Endothelial cell (in vitro differentiated cells): ENCODE measurements around the gene ZFAND2B. TPM values are rescaled to one million over a fixed set of nuclear protein-coding genes. Genes with fewer than 3 reads are reported as not detected.

Experiments used
- DNase-seq: peaks from one replicate; pipeline ENCODE4 v3.0.0; 2021; ENCODE audit warnings: low spot score
- H3K27ac Mint-ChIP-seq: one replicate; pipeline ENCODE4 v1.8.0; 2021; ENCODE audit warnings: mixed read lengths, inconsistent platforms; ENCODE audit not compliant: unreplicated experiment
- H3K27me3 Mint-ChIP-seq: one replicate; pipeline ENCODE4 v1.8.0; 2021; ENCODE audit warnings: mild to moderate bottlenecking, moderate library complexity, mixed read lengths, inconsistent platforms; ENCODE audit not compliant: unreplicated experiment
- H3K36me3 Mint-ChIP-seq: one replicate; pipeline ENCODE4 v1.8.0; 2021; ENCODE audit warnings: mild to moderate bottlenecking, low read depth, mixed read lengths, inconsistent platforms; ENCODE audit not compliant: unreplicated experiment
- H3K4me1 Mint-ChIP-seq: one replicate; pipeline ENCODE4 v1.8.0; 2021; ENCODE audit warnings: mild to moderate bottlenecking, mixed read lengths, inconsistent platforms; ENCODE audit not compliant: unreplicated experiment
- H3K4me3 Mint-ChIP-seq: one replicate; pipeline ENCODE4 v1.8.0; 2021; ENCODE audit warnings: mild to moderate bottlenecking, mixed read lengths, inconsistent platforms; ENCODE audit not compliant: unreplicated experiment
- H3K9me3 Mint-ChIP-seq: one replicate; pipeline ENCODE4 v1.8.0; 2021; ENCODE audit warnings: mixed read lengths, inconsistent platforms; ENCODE audit not compliant: unreplicated experiment
- total RNA-seq: library from RNA; stranded (reverse); fragmentation: NEBNext Ultra II Directional; extraction: Animal tissue kit (Norgen Biotek cat#: 25700); gene quantifications from one replicate; pipeline ENCODE4 v1.2.1, GENCODE V29; 2021; ENCODE audit not compliant: unreplicated experiment
- TF ChIP-seq, protein P1 (sequence below): fragments of 200-600 bp; sonication (generic); IDR thresholded peaks from one replicate; pipeline ENCODE4 v1.5.0; 2021; ENCODE audit warnings: antibody characterized with exemption; ENCODE audit not compliant: unreplicated experiment

ZFAND2B gene
- total RNA-seq, 1 donor from 2014 or later, result 39.7 TPM

GRCh38 chr2:219228041-219228910 lies 21.7 kb downstream of the ZFAND2B start:
- Mint-ChIP-seq H3K36me3 (peaks cover 34% of the 10 kb centered on the region), H3K4me3 (peak overlapping the region; percentile 88), H3K27ac (peak overlapping the region; percentile 57), H3K9me3 (no peaks in the 10 kb centered on the region), H3K4me1 (peaks cover 22% of the 10 kb centered on the region), H3K27me3 (peaks cover 5% of the 10 kb centered on the region)
- DNase-seq, result no peak
- TF ChIP-seq, protein P1, sequence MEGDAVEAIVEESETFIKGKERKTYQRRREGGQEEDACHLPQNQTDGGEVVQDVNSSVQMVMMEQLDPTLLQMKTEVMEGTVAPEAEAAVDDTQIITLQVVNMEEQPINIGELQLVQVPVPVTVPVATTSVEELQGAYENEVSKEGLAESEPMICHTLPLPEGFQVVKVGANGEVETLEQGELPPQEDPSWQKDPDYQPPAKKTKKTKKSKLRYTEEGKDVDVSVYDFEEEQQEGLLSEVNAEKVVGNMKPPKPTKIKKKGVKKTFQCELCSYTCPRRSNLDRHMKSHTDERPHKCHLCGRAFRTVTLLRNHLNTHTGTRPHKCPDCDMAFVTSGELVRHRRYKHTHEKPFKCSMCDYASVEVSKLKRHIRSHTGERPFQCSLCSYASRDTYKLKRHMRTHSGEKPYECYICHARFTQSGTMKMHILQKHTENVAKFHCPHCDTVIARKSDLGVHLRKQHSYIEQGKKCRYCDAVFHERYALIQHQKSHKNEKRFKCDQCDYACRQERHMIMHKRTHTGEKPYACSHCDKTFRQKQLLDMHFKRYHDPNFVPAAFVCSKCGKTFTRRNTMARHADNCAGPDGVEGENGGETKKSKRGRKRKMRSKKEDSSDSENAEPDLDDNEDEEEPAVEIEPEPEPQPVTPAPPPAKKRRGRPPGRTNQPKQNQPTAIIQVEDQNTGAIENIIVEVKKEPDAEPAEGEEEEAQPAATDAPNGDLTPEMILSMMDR, result no peak

GRCh38 chr2:219228911-219229304 lies 22.3 kb downstream of the ZFAND2B start:
- Mint-ChIP-seq H3K4me3 (peak overlapping the region; percentile 88), H3K9me3 (no peaks in the 10 kb centered on the region), H3K36me3 (peaks cover 30% of the 10 kb centered on the region), H3K27me3 (peaks cover 5% of the 10 kb centered on the region), H3K4me1 (peaks cover 22% of the 10 kb centered on the region), H3K27ac (peak overlapping the region; percentile 57)
- DNase-seq, result no peak
- TF ChIP-seq, protein P1, result no peak

GRCh38 chr2:219229305-219230058 lies 22.9 kb downstream of the ZFAND2B start, which contains the start of the genes ANKZF1 and ATG9A:
TSS of gene ANKZF1 (plus strand) at chr2:219229806. CDS start at chr2:219230258, 452 bp downstream.
TSS of gene ATG9A (minus strand) at chr2:219229636. CDS start at chr2:219228024, 1,612 bp downstream.
- DNase-seq, result peak; percentile 95
- Mint-ChIP-seq H3K4me1 (peaks cover 22% of the 10 kb centered on the region), H3K27ac (peak within 1 kb of the TSS; percentile 99), H3K36me3 (peaks cover 35% of the 10 kb centered on the region), H3K4me3 (peak within 1 kb of the TSS; percentile 100), H3K27me3 (peaks cover 5% of the 10 kb centered on the region), H3K9me3 (no peaks in the 10 kb centered on the region)
- TF ChIP-seq, protein P1, result no peak

DNA sequence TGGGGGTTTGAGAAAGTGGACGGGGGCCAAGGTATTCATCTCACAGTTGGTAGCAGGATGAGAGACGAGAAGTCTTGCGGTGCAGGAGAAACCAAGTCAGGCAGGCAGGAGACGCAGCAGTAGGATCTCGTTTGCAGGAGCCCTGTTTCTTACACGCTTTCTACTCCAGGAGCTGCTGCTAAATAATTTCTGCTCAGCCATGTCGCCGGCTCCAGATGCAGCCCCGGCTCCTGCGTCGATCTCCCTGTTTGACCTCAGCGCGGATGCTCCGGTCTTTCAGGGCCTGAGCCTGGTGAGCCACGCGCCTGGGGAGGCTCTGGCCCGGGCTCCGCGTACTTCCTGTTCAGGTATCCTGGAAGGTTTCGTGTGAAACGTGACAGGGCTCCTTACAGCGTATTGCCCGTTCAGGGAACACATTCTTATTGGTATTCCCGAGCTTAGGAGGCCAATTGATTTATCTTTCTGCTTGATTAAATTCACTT lies 23.5 kb downstream of the ZFAND2B start:
- Mint-ChIP-seq H3K27ac (peak overlapping the region; percentile 99), H3K9me3 (no peaks in the 10 kb centered on the region), H3K27me3 (peaks cover 3% of the 10 kb centered on the region), H3K36me3 (peaks cover 35% of the 10 kb centered on the region), H3K4me3 (peak overlapping the region; percentile 100), H3K4me1 (peaks cover 22% of the 10 kb centered on the region)
- DNase-seq, result peak; percentile 61
- TF ChIP-seq, protein P1, result no peak
